Right renal cortex interstitium (tissue), 3 donors: Measurements from ENCODE around the gene LPCAT1. TPM values are rescaled to one million over a fixed set of nuclear protein-coding genes. Genes with fewer than 3 reads are reported as not detected.
"Not testable (repeated sequence)": the region's sequence is repeated elsewhere in the genome, so short reads cannot be mapped to it uniquely, and the experiment has no call there.

Experiments used
- DNase-seq, 3 donors: peaks; one replicate each; pipeline ENCODE4 v3.0.0-alpha.2; 2013; ENCODE audit warnings: low read depth in 3 of 3, low spot score in 2 of 3
- polyA plus RNA-seq, 3 donors: library from polyadenylated mRNA; unstranded; fragments of 120-200 nt; gene quantifications; one replicate each; pipeline ENCODE4 v1.2.1, GENCODE V29; 2013; ENCODE audit not compliant: insufficient read length in 3 of 3

Gene LPCAT1
- polyA plus RNA-seq, 3 donors: 37.5 to 48.9 (median 43.4) TPM

GRCh38 chr5:1484730-1485578 lies 38.8 kb downstream of the LPCAT1 start:
- DNase-seq: no peak

- no peak for DNase-seq
These were observed 39.7 kb downstream of the LPCAT1 start for GRCh38 chr5:1483856-1484729.

- DNase-seq: no peak
These were observed 40.7 kb downstream of the LPCAT1 start for GRCh38 chr5:1483064-1483463.

GRCh38 chr5:1481959-1482331 lies 41.8 kb downstream of the LPCAT1 start:
- no peak for DNase-seq

- DNase-seq: no peak
These were observed 42.3 kb downstream of the LPCAT1 start for GRCh38 chr5:1481266-1481958.

GRCh38 chr5:1480806-1481205 lies 43.0 kb downstream of the LPCAT1 start:
- DNase-seq: no peak

GRCh38 chr5:1480217-1480616 lies 43.5 kb downstream of the LPCAT1 start:
- no peak for DNase-seq

GRCh38 chr5:1479581-1480188 lies 44.1 kb downstream of the LPCAT1 start:
- DNase-seq: no peak

GRCh38 chr5:1479066-1479465 lies 44.7 kb downstream of the LPCAT1 start:
- DNase-seq: no peak

GRCh38 chr5:1478271-1479035 lies 45.3 kb downstream of the LPCAT1 start:
- no peak for DNase-seq

- DNase-seq: no peak
These were observed 46.4 kb downstream of the LPCAT1 start for GRCh38 chr5:1477341-1477740.

- no peak for DNase-seq
These were observed 46.8 kb downstream of the LPCAT1 start for GRCh38 chr5:1476967-1477310.

- no peak for DNase-seq
These were observed 47.4 kb downstream of the LPCAT1 start for GRCh38 chr5:1476181-1476966.

- not testable (repeated sequence) for DNase-seq
These were observed 48.2 kb downstream of the LPCAT1 start for GRCh38 chr5:1475544-1475900.

- no peak for DNase-seq
These were observed 48.8 kb downstream of the LPCAT1 start for GRCh38 chr5:1474866-1475543.

- no peak for DNase-seq
These were observed 49.4 kb downstream of the LPCAT1 start for GRCh38 chr5:1474183-1474839.

GRCh38 chr5:1473746-1474145 lies 50.0 kb downstream of the LPCAT1 start:
- no peak for DNase-seq

GRCh38 chr5:1472964-1473628 lies 50.7 kb downstream of the LPCAT1 start:
- DNase-seq: no peak
